Ascending aorta (tissue), 2 donors: ENCODE results near the gene ZNF614. TPM values are rescaled to one million over a fixed set of nuclear protein-coding genes. Genes with fewer than 3 reads are reported as not detected.
"Not testable (repeated sequence)": the region's sequence is repeated elsewhere in the genome, so short reads cannot be mapped to it uniquely, and the experiment has no call there.

Experiments
- DNase-seq, 2 donors: peaks; one replicate each; pipeline ENCODE4 v3.0.0-alpha.2; 2019; ENCODE audit warnings: low spot score in 2 of 2
- H3K27ac ChIP-seq, 2 donors: fragments of 200-600 bp; sonication (generic); one replicate each; pipeline ENCODE4 v1.5.1; 2016 to 2017; ENCODE audit warnings: mild to moderate bottlenecking in 1 of 2
- H3K27me3 ChIP-seq: fragments of 200-600 bp; sonication (generic); one replicate; pipeline ENCODE4 v1.5.1; 2017
- H3K36me3 ChIP-seq, 2 donors: fragments of 200-600 bp; sonication (generic); one replicate each; pipeline ENCODE4 v1.5.1; 2016
- H3K4me1 ChIP-seq, 2 donors: fragments of 200-600 bp; sonication (generic); one replicate each; pipeline ENCODE4 v1.5.1; 2016 to 2017; ENCODE audit warnings: mild to moderate bottlenecking in 1 of 2
- H3K4me3 ChIP-seq, 2 donors: fragments of 200-600 bp; sonication (generic); one replicate each; pipeline ENCODE4 v1.5.1; 2016 to 2017; ENCODE audit warnings: mild to moderate bottlenecking in 1 of 2
- H3K9me3 ChIP-seq, 2 donors: fragments of 200-600 bp; sonication (generic); one replicate each; pipeline ENCODE4 v1.5.1; 2016
- CTCF ChIP-seq, 3 experiments: fragments of 200-600 bp in 2 of 3; fragments of 450-650 bp in 1 of 3; sonication (generic) in 2 of 3; IDR thresholded peaks; one replicate each; pipeline ENCODE4 v1.5.1; 2016 to 2019; ENCODE audit warnings: antibody characterized with exemption in 3 of 3, mild to moderate bottlenecking in 1 of 3, moderate library complexity in 1 of 3
- intact Hi-C: fragments of 100-400 bp; cut with DNase I; formaldehyde crosslinking; loops from one replicate; pipeline ENCODE4 v1.15.1; 2023
- total RNA-seq: library from RNA; depleted of rRNA; stranded (reverse); fragments of >200 nt; gene quantifications from one replicate; pipeline ENCODE4 v1.1.0, GENCODE V29; 2016

ZNF614 gene
- total RNA-seq: 1.7 TPM

DNA sequence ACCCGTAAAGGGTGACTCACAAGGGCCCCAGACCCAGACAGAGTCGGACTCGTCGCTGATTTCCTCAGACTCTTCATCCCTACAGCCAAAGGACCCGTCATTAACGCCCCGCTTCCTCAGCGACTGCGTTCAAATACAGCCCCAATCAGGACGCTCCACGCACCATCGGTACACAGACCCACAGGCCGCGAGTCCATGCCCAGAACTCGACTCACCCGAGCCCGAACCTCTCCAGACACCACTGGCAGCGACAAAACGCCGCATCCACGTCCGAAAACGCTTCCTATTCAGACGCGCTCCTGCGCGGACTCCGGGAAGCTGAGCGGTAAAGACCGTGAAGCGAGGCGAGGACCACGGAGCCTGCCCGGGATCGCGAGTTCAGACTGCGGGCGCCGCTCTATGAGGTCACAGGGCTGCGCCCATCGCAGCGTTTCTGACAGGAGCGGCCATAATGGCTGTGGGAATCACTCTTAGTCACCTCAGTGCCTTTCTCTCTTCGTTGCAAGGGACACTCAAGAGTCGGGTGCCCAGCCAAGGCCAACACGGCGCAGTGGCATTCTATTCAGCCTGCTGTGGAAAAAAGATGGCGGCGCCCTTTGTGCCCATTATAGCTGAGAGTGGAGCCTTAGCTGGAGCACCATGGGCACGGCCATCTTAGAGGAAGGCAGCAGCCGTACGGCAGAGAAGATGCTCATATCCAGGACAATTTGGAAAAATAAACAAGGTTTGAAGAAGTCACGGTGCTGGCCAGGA is at the start of gene ZNF614:
Gene ZNF614, minus strand, starts transcription at position 353 of the 753 bp plus-strand sequence. CDS start 2,634 bp downstream, outside the sequence.
- no peaks in the 10 kb centered on the region for H3K27me3 ChIP-seq
- H3K4me3 ChIP-seq: peak within 1 kb of the TSS; percentile 81 to 96
- intact Hi-C loops: loop anchor here (1.0 to 10.0 kb wide), 6 partner anchors 19 to 1077 kb away; partner anchors contain the start of genes PPP2R1A, ZNF160, ZNF350 and ZNF432
- DNase-seq: peak; percentile 71 to 94
- peaks cover 0 to 5% of the 10 kb centered on the region in 2 donors for H3K4me1 ChIP-seq
- no peak for TF ChIP-seq CTCF (IDR thresholded peaks at IDR 0.05)
- H3K36me3 ChIP-seq: peaks cover 29 to 38% of the 10 kb centered on the region in 2 donors
- H3K9me3 ChIP-seq: peaks cover 54 to 67% of the 10 kb centered on the region in 2 donors
- peak within 1 kb of the TSS; percentile 94 to 98 for H3K27ac ChIP-seq

GRCh38 chr19:52070496-52070895 is 42.3 kb upstream of the ZNF614 start:
- no peaks in the 10 kb centered on the region for H3K27me3 ChIP-seq
- H3K36me3 ChIP-seq: peaks cover 98 to 100% of the 10 kb centered on the region in 2 donors
- H3K4me3 ChIP-seq: no peak overlapping the region
- no peak for DNase-seq
- H3K27ac ChIP-seq: no peak overlapping the region
- intact Hi-C loops: no loop called here
- peaks cover 95 to 100% of the 10 kb centered on the region in 2 donors for H3K9me3 ChIP-seq
- H3K4me1 ChIP-seq: no peaks in the 10 kb centered on the region
- TF ChIP-seq CTCF (IDR thresholded peaks at IDR 0.05): no peak

DNA sequence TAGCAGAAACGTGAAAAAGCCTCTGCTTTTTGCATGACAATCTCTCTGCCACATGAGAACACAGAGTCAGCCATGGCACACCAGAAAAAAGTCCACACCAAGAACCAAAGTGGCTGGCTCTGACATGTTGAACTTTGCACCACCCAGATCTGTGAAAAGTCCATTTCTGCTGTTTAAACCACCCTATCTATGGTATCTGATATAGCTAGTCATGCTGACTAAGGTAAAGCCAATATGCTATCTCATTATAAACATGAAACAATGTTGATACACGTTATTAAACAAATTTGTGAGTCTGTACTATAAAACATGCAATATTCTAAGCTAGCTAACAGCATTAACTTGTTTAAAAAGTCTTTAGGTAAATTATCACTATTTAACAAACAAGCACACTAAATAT is 41.5 kb upstream of the ZNF614 start:
- Histone ChIP-seq H3K27me3 (no peaks in the 10 kb centered on the region), H3K4me1 (no peaks in the 10 kb centered on the region), H3K36me3 (peaks cover 98 to 100% of the 10 kb centered on the region in 2 donors), H3K9me3 (peaks cover 95 to 100% of the 10 kb centered on the region in 2 donors), H3K4me3 (no peak overlapping the region), H3K27ac (no peak overlapping the region)
- DNase-seq: no peak
- intact Hi-C loops: no loop called here
- no peak for TF ChIP-seq CTCF (IDR thresholded peaks at IDR 0.05)

GRCh38 chr19:52066258-52066863 is 38.2 kb upstream of the ZNF614 start:
- intact Hi-C loops: no loop called here
- Histone ChIP-seq H3K4me3 (peak overlapping the region in 1 of 2 donors; percentile 1), H3K27ac (no peak overlapping the region), H3K9me3 (peaks cover 95 to 100% of the 10 kb centered on the region in 2 donors), H3K36me3 (peaks cover 90 to 97% of the 10 kb centered on the region in 2 donors), H3K4me1 (no peaks in the 10 kb centered on the region), H3K27me3 (no peaks in the 10 kb centered on the region)
- no peak for TF ChIP-seq CTCF (IDR thresholded peaks at IDR 0.05)
- no peak for DNase-seq

- Histone ChIP-seq H3K4me1 (no peaks in the 10 kb centered on the region), H3K27me3 (no peaks in the 10 kb centered on the region), H3K4me3 (no peak overlapping the region), H3K9me3 (peaks cover 96 to 100% of the 10 kb centered on the region in 2 donors), H3K36me3 (peaks cover 82 to 89% of the 10 kb centered on the region in 2 donors), H3K27ac (no peak overlapping the region)
- TF ChIP-seq CTCF (IDR thresholded peaks at IDR 0.05): no peak
- intact Hi-C loops: no loop called here
- no peak for DNase-seq
These were observed 37.2 kb upstream of the ZNF614 start for GRCh38 chr19:52065399-52065798.

DNA sequence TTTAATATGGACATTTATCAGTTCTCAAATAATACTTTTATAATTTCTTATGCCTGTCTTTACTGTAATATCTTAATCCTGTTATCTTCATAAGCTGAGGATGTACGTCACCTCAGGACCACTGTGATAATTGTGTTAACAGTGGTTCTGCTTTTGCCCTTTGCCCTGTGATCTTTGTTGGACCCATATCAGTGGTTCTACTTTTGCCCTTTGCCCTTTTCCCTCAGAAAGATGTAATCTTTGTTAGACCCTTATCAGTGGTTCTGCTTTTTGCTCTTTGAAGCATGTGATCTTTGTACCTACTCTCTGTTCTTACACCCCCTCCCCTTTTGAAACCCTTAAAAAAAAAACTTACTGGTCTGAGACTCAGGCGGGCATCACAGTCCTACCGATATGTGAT is 28.3 kb upstream of the ZNF614 start:
- H3K4me1 ChIP-seq, H3K4me3 ChIP-seq, DNase-seq, H3K27me3 ChIP-seq, H3K27ac ChIP-seq, intact Hi-C loops: not testable (repeated sequence)
- peaks cover 2 to 21% of the 10 kb centered on the region in 2 donors for H3K36me3 ChIP-seq
- peaks cover 61 to 99% of the 10 kb centered on the region in 2 donors for H3K9me3 ChIP-seq

DNA sequence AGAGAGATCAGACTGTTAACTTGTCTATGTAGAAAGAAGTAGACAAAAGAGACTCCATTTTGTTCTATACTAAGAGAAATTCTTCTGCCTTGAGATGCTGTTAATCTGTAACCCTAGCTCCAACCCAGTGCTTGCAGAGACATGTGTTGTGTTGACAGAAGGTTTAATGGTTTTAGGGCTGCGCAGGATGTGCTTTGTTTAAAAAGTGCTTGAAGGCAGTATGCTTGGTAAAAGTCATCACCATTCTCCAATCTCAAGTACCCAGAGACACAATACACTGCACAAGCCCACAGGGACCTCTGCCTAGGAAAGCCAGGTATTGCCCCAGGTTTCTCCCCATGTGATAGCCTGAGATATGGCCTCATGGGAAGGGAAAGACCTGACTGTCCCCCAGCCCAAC is 23.6 kb upstream of the ZNF614 start:
- H3K4me1 ChIP-seq, H3K27me3 ChIP-seq, H3K36me3 ChIP-seq, H3K4me3 ChIP-seq, DNase-seq, intact Hi-C loops, H3K27ac ChIP-seq: not testable (repeated sequence)
- H3K9me3 ChIP-seq: peaks cover 20 to 62% of the 10 kb centered on the region in 2 donors
